Measurements from ENCODE around the gene TMEM120B. TPM values are rescaled to one million over a fixed set of nuclear protein-coding genes. Genes with fewer than 3 reads are reported as not detected.

Gene TMEM120B
- total RNA-seq, 1 donor from 2014 or later = 13.7 TPM

GRCh38 chr12:121800694-121801594, 88.4 kb downstream of the TMEM120B start:
- DNase-seq (ENCODE audit: extremely low read depth, low read depth, low spot score) = no peak

- no peak for DNase-seq (ENCODE audit: extremely low read depth, low read depth, low spot score)
These were observed 89.3 kb downstream of the TMEM120B start for GRCh38 chr12:121801595-121802484.

- no peak for DNase-seq (ENCODE audit: extremely low read depth, low read depth, low spot score)
These were observed 89.9 kb downstream of the TMEM120B start for GRCh38 chr12:121802485-121802842.

GRCh38 chr12:121802843-121803698, 90.5 kb downstream of the TMEM120B start:
- DNase-seq (ENCODE audit: extremely low read depth, low read depth, low spot score) = peak; percentile 73

- no peak for DNase-seq (ENCODE audit: extremely low read depth, low read depth, low spot score)
These were observed 91.4 kb downstream of the TMEM120B start, which contains the start of gene SETD1B for GRCh38 chr12:121803861-121804416. Gene SETD1B, plus strand, starts transcription at chr12:121804009. Its CDS starts 729 bp downstream, at chr12:121804738.

GRCh38 chr12:121804417-121805111, 92.0 kb downstream of the TMEM120B start:
- no peak for DNase-seq (ENCODE audit: extremely low read depth, low read depth, low spot score)

GRCh38 chr12:121805171-121806008, 92.8 kb downstream of the TMEM120B start:
- no peak for DNase-seq (ENCODE audit: extremely low read depth, low read depth, low spot score)

GRCh38 chr12:121806009-121806545, 93.5 kb downstream of the TMEM120B start:
- DNase-seq (ENCODE audit: extremely low read depth, low read depth, low spot score) = no peak

- no peak for DNase-seq (ENCODE audit: extremely low read depth, low read depth, low spot score)
These were observed 94.2 kb downstream of the TMEM120B start for GRCh38 chr12:121806546-121807423.

GRCh38 chr12:121807642-121808347, 95.2 kb downstream of the TMEM120B start:
- no peak for DNase-seq (ENCODE audit: extremely low read depth, low read depth, low spot score)

GRCh38 chr12:121808623-121809022, 96.1 kb downstream of the TMEM120B start:
- no peak for DNase-seq (ENCODE audit: extremely low read depth, low read depth, low spot score)

- no peak for DNase-seq (ENCODE audit: extremely low read depth, low read depth, low spot score)
These were observed 97.2 kb downstream of the TMEM120B start for GRCh38 chr12:121809712-121810116.

GRCh38 chr12:121810234-121810817, 97.8 kb downstream of the TMEM120B start:
- no peak for DNase-seq (ENCODE audit: extremely low read depth, low read depth, low spot score)

GRCh38 chr12:121810833-121811433, 98.4 kb downstream of the TMEM120B start:
- DNase-seq (ENCODE audit: extremely low read depth, low read depth, low spot score) = no peak

GRCh38 chr12:121811434-121812319, 99.1 kb downstream of the TMEM120B start:
- no peak for DNase-seq (ENCODE audit: extremely low read depth, low read depth, low spot score)
